GM18505 (cell line): ENCODE data around the gene DAG1.
"Not testable (repeated sequence)": the region's sequence is repeated elsewhere in the genome, so short reads cannot be mapped to it uniquely, and the experiment has no call there.

Experiments
- ATAC-seq: cut with Tn5 transposase; IDR thresholded peaks from one replicate; pipeline ENCODE4 v1.9.1; 2021; ENCODE audit not compliant: unreplicated experiment
- POLR2A ChIP-seq: IDR thresholded peaks from 4 replicates; pipeline ENCODE4 v1.6.1; 2011; ENCODE audit warnings: borderline replicate concordance; ENCODE audit not compliant: insufficient read depth, insufficient read length; ENCODE audit errors: extremely low read depth

The DAG1 gene

DNA sequence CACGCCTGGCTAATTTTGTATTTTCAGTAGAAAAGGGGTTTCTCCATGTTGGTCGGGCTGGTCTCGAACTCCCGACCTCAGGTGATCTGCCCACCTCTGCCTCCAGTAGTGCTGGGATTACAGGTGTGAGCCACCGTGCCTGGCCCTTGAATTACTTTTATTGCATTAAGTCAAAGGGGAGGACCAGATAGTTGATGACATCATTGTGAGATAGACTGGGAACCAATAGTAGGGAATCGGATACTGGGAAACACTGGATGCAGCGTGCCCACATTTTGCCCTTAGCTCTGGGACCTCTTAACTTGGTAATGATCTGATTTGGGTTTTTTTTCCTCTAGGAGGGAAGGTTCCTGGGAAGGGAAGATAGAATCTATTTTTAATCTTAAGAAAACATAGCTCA is 19.2 kb downstream of the DAG1 start:
- no peak for TF ChIP-seq POLR2A
- no peak for ATAC-seq

DNA sequence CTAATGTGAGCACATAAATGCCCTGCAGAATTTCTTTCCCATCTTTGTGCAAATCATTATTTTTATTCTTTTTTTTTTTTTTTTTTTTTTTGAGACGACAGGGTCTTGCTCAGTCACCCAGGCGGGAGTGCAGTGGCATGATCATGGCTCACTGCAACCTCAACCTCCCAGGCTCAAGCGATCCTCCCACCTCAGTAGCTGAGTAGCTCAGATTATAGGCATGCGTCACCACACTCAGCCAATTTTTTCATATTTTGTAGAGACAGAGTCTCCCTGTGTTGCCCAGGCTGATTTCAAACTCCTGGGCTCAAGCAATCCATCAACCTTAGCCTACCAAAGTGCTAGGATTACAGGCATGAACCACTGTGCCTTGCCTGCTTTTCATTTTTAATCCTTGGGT is 22.9 kb downstream of the DAG1 start:
- ATAC-seq = no peak
- no peak for TF ChIP-seq POLR2A

DNA sequence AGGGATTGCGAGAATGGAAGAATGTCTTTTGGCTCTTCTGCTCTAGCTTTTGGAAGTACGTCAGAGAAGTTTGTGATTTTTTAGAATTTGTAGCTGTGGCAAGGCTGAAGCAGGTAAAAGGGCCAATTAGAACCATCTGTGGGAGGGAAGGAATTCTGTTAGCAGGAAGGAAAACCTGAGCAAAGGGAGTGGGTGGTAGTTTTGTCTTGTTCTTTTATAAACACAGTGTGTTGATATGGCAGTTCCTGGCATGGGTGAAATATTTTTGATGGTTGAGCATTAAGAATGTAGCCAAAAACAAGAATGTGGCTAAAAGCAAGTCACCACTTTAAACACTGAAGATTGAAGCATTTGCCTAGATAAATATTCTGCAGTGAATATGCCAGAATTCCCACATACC is 23.8 kb downstream of the DAG1 start:
- ATAC-seq = no peak
- TF ChIP-seq POLR2A = no peak

DNA sequence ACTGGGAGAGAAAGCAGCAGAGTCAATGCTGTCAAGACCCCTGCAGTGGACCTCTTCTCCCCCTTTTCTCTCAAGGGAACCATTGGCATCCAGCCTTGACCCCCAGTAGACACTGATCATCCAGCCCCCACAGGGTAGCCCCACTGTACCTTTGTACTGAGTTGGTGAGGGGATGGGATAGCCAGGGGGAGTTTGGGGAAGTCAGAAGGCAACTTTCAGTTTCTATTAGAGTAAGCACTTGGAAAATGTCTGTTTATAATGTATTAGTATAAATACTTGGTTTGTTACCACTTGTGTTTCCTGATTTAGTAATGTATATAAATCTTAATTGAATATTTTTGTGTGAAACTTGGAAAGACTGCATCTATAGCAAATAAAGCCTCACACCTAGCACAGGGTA is 25.0 kb downstream of the DAG1 start:
- TF ChIP-seq POLR2A = no peak
- no peak for ATAC-seq

DNA sequence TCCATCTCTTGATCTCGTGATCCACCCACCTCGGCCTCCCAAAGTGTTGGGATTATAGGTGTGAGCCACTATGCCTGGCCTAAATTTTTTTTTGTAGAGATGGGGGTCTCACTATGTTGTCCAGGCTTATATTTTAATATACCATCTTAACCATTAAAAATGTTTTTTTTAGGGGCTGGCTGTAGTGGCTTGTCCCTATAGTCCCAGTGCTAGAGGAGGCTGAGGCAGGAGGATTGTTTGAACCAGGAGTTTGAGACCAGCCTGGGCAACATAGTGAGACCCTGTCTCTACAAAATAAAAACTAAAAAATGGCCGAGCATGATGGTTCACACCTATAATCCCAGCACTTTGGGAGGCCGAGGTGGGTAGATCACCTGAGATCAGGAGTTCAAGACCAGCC is 26.8 kb downstream of the DAG1 start:
- not testable (repeated sequence) for ATAC-seq

DNA sequence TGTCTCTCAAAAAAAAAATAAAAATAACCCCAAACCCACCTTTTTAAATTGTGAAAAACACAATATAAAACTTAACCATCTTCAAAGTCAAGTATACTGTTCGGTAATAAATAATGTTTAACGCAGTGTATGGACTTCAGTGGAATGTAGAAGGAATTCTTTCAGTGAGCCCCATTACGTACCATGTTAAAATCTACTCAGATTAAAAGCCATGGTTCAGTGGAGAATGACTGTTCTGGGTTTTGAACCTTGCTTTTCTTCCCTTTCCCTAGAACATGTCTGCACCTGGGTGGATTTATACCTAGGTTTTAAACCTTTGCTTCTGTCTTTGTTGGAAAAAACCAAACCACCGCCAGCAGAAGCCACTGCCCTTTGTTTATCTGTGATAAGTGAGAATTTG is 27.5 kb downstream of the DAG1 start:
- no peak for TF ChIP-seq POLR2A
- no peak for ATAC-seq

DNA sequence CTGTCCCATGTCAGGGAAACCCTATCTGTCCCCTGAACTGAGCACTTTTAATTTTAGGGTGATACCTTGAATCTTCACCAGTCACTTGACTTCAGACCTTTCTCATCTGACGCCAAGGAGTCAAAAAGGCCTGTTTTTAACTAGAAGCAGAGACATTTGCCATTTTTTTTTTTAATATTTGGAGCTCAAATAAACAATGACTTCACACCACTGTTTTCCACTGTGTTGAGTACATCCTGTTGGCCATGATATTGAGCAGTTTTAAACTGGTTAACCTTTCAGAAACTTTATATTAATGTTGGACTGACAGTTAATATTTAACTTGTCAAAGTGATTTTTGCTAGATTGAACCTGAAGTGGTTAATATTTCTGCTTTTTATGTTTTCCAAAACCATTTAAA is 28.2 kb downstream of the DAG1 start:
- no peak for TF ChIP-seq POLR2A
- ATAC-seq = no peak

DNA sequence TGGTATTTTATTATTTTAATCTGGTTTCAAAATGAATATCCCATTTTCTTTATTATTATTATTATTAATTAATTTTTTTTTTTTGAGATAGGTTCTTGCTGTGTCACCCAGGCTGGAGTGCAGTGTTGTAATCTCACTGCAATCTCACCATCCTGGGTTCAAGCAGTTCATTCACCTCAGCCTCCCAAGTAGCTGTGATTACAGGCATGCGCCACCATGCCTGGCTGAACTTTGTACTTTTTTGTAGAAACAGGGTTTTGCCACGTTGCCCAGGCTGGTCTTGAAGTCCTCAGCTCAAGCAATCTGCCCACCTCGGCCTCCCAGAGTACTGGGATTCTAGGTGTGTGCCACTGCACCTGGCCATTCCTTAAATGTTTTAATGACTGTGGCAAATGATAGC is 28.6 kb downstream of the DAG1 start:
- ATAC-seq = no peak
- no peak for TF ChIP-seq POLR2A

DNA sequence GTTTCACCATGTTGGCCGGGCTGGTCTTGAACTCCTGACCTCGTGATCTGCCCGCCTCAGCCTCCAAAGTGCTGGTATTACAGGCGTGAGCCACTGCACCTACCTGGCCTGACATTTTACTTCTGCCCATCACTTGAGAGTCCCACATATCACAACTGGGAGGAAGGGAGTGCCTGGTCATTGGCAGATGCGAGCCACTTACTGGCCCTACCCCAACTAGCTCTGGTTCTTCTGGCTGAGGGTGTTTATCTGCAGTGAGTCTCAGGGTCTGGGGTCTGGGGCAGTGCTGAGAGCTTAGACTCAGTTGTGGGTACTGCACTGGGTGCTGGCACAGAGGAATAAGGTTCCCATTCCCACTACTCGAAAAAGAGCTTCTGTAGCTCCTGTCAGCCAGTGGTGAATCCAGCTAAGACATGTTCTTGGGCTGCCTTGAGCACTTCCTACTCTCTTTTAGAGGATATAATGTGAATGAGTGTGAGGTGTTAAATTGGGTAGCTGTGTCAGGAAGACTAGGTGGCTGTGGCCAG is 30.2 kb downstream of the DAG1 start:
- no peak for TF ChIP-seq POLR2A
- no peak for ATAC-seq

DNA sequence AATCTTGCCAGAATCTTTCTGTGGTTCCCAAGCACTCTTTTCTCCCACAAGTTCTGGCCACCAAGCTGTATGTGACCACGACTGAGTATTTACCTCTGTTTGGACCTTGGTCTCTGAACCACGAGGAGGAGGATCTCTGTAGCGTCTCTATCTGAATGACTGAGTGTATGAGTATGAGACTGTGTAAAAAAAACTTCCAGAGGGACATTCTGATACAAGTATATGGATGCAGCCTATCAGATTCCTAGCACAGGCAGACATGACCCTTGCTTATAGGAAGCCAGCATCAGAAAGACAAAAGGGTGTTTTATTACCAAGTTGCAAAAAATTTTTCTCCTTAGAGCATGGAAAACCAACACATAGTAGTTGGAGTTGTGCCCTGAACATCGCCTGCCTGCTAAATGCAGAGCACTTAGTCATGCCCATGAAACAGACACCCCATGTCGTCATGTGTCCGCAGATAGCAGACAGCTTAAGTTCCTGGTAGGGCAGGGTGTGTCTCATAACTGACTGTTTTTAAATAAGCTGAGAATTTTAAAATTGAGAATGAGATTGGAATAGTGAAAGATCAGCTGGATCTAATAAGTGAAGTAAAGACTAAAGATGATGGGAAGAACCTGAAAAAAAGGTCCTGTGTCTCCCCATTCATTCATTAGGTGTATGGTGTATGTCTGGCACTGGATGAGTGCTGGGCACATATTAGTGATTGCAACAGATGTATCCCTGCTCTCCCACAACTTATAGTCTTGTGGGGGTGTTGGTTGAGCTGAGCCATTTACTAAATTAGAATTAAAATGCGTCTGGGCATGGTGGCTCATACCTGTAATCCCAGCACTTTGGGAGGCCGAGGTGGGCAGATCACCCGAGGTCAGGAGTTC is 30.9 kb downstream of the DAG1 start:
- no peak for ATAC-seq

DNA sequence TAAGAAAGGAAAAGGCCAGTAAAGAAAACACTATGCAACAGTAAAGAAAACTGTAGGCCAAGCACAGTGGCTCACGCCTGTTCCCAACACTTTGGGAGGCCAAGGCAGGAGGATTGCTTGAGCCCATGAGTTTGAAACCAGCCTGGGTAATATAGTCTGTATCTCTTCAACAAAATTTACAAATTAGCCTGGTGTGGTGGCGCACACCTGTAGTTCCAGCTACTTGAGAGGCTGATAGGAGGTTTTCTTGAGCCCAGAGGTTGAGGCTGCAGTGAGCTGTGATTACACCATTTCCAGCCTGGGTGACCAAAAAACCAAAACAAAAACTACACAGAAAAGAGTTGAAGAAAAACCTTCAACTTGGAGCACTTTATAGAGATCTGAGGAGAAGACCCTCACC is 31.8 kb downstream of the DAG1 start:
- no peak for TF ChIP-seq POLR2A
- no peak for ATAC-seq

More for the DNA sequence above, 30.9 kb downstream of the DAG1 start:
- no peak for TF ChIP-seq POLR2A

DNA sequence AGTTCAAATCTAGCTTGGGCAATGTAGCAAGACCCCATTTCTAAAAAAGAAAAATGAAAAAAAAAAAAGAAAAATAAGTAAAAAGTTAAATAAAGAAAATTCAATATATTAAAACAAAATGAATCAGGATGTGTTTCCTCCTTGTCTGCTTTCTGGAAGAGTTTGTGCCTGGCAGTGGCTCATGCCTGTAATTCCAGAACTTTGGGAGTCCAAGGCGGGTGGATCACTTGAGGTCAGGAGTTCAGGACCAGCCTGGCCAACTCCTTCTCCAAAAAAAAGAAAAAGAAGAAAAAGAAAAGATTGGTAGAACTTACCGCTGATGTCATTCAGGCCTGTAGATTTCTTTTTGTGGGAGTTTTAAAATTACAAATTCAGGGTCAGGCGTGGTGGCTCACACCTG is 36.8 kb downstream of the DAG1 start:
- ATAC-seq = no peak
- TF ChIP-seq POLR2A = no peak

DNA sequence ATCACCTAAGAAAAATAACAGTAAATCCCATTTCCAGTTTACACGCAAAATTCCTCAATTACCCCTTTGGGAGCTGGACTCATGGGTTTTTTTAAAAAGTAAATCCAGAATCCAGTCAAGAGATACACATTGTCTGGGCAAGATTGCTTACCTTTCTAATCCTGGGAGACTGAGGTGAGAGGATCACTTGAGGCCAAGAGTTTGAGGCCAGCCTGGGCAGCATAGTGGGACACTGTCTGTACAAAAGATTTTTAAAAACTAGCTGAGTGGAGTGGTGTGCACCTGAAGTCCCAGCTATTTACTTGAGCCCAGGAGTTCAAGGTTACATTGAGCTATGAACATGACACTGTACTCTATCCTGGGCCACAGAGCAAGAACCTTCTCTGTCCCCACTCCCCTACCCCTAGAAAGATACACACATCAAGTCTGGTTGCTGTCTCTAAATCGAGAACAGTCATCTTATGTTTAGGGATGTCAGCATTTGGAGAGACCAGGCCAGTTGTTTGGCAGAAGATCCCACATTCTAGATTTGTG is 39.0 kb downstream of the DAG1 start:
- ATAC-seq = no peak
- no peak for TF ChIP-seq POLR2A

DNA sequence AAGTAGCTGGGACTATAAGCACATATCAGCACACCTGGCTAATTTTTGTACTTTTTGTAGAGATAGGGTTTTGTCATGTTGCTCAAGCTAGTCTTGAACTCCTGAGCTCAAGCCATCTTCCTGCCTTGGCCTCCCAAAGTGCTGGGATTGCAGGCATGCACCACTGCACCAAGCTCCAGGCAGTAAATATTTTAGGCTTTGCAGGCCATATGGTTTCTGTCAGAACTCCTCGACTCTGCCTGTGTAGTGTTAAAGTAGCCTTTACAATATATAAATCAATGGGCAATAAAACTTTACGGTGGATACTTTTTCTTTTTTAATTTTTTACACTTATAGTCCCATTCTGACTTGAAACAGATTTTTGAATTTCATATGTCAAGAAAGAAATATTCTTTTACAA is 41.6 kb downstream of the DAG1 start:
- no peak for TF ChIP-seq POLR2A
- no peak for ATAC-seq
